ENCODE measurements around the gene H3-3A.

- TF ChIP-seq, protein P1, sequence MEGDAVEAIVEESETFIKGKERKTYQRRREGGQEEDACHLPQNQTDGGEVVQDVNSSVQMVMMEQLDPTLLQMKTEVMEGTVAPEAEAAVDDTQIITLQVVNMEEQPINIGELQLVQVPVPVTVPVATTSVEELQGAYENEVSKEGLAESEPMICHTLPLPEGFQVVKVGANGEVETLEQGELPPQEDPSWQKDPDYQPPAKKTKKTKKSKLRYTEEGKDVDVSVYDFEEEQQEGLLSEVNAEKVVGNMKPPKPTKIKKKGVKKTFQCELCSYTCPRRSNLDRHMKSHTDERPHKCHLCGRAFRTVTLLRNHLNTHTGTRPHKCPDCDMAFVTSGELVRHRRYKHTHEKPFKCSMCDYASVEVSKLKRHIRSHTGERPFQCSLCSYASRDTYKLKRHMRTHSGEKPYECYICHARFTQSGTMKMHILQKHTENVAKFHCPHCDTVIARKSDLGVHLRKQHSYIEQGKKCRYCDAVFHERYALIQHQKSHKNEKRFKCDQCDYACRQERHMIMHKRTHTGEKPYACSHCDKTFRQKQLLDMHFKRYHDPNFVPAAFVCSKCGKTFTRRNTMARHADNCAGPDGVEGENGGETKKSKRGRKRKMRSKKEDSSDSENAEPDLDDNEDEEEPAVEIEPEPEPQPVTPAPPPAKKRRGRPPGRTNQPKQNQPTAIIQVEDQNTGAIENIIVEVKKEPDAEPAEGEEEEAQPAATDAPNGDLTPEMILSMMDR (IDR thresholded peaks at IDR 0.05) = no peak
- TF ChIP-seq POLR2A (IDR thresholded peaks at IDR 0.05) = no peak
Measured at GRCh38 chr1:226107471-226108460, 45.2 kb downstream of the H3-3A start.

Measured in Peyer's patch (tissue), 4 donors.